Measurements from ENCODE around the gene AKR1B15. TPM values are rescaled to one million over a fixed set of nuclear protein-coding genes. Genes with fewer than 3 reads are reported as not detected.
"Not testable (repeated sequence)": the region's sequence is repeated elsewhere in the genome, so short reads cannot be mapped to it uniquely, and the experiment has no call there.

The AKR1B15 gene
- total RNA-seq, 2 donors from 2014 or later = not detected

GRCh38 chr7:134545918-134546317, 3.0 kb upstream of the AKR1B15 start:
- ATAC-seq = no peak
- Mint-ChIP-seq H3K36me3 (no peaks in the 10 kb centered on the region), H3K27ac (peak overlapping the region in 1 of 2 donors; percentile 19), H3K9me3 (no peaks in the 10 kb centered on the region)
- no peak for DNase-seq (ENCODE audit: low spot score in 2 of 2)

- ATAC-seq (no peak), DNase-seq (ENCODE audit: low spot score in 2 of 2) (no peak)
- Mint-ChIP-seq H3K36me3 (no peaks in the 10 kb centered on the region), H3K9me3 (no peaks in the 10 kb centered on the region), H3K27ac (peak overlapping the region in 1 of 2 donors; percentile 19)
Measured at GRCh38 chr7:134546955-134547354, 2.0 kb upstream of the AKR1B15 start.

GRCh38 chr7:134547397-134548054, 1.4 kb upstream of the AKR1B15 start:
- DNase-seq (ENCODE audit: low spot score in 2 of 2) = peak; percentile 58 to 70
- peak; percentile 74 to 81 for ATAC-seq
- H3K36me3 Mint-ChIP-seq = no peaks in the 10 kb centered on the region
- H3K9me3 Mint-ChIP-seq = no peaks in the 10 kb centered on the region
- no peak overlapping the region for H3K27ac Mint-ChIP-seq

GRCh38 chr7:134549366-134549765, 456 bp downstream of the AKR1B15 start:
- Mint-ChIP-seq H3K27ac (no peak overlapping the region), H3K36me3 (no peaks in the 10 kb centered on the region), H3K9me3 (no peaks in the 10 kb centered on the region)
- ATAC-seq = no peak
- DNase-seq (ENCODE audit: low spot score in 2 of 2) = no peak

GRCh38 chr7:134552105-134552504, 3.2 kb downstream of the AKR1B15 start:
- DNase-seq (ENCODE audit: low spot score in 2 of 2) (no peak), ATAC-seq (no peak)
- H3K36me3 Mint-ChIP-seq = no peaks in the 10 kb centered on the region
- no peaks in the 10 kb centered on the region for H3K9me3 Mint-ChIP-seq
- no peak overlapping the region for H3K27ac Mint-ChIP-seq

GRCh38 chr7:134553976-134554375, 5.1 kb downstream of the AKR1B15 start:
- ATAC-seq (no peak), DNase-seq (ENCODE audit: low spot score in 2 of 2) (no peak)

GRCh38 chr7:134554417-134554966, 5.6 kb downstream of the AKR1B15 start:
- H3K27ac Mint-ChIP-seq = no peak overlapping the region
- DNase-seq (ENCODE audit: low spot score in 2 of 2) (no peak), ATAC-seq (no peak)
- no peaks in the 10 kb centered on the region for H3K9me3 Mint-ChIP-seq
- H3K36me3 Mint-ChIP-seq = no peaks in the 10 kb centered on the region

More at GRCh38 chr7:134553976-134554375, 5.1 kb downstream of the AKR1B15 start:
- no peaks in the 10 kb centered on the region for H3K9me3 Mint-ChIP-seq
- no peak overlapping the region for H3K27ac Mint-ChIP-seq
- no peaks in the 10 kb centered on the region for H3K36me3 Mint-ChIP-seq

GRCh38 chr7:134557391-134557790, 8.5 kb downstream of the AKR1B15 start:
- Mint-ChIP-seq H3K27ac (no peak overlapping the region), H3K9me3 (peaks cover 3 to 4% of the 10 kb centered on the region in 2 donors), H3K36me3 (peaks cover 0 to 6% of the 10 kb centered on the region in 2 donors)
- ATAC-seq = no peak
- DNase-seq (ENCODE audit: low spot score in 2 of 2) = no peak

GRCh38 chr7:134558370-134558769, 9.5 kb downstream of the AKR1B15 start:
- no peak overlapping the region for H3K27ac Mint-ChIP-seq
- peaks cover 7 to 14% of the 10 kb centered on the region in 2 donors for H3K36me3 Mint-ChIP-seq
- H3K9me3 Mint-ChIP-seq = peaks cover 10 to 11% of the 10 kb centered on the region in 2 donors
- ATAC-seq = no peak
- DNase-seq (ENCODE audit: low spot score in 2 of 2) = no peak

- ATAC-seq = peak in 1 of 2 donors; percentile 7
- Mint-ChIP-seq H3K27ac (peak overlapping the region in 1 of 2 donors; percentile 59), H3K9me3 (peaks cover 10 to 17% of the 10 kb centered on the region in 2 donors), H3K36me3 (peaks cover 7 to 23% of the 10 kb centered on the region in 2 donors)
- not testable (repeated sequence) for DNase-seq (ENCODE audit: low spot score in 2 of 2)
Measured at GRCh38 chr7:134561616-134562015, 12.7 kb downstream of the AKR1B15 start.

- peak; percentile 22 to 34 for ATAC-seq
- no peak for DNase-seq (ENCODE audit: low spot score in 2 of 2)
- Mint-ChIP-seq H3K9me3 (peaks cover 10 to 17% of the 10 kb centered on the region in 2 donors), H3K27ac (peak overlapping the region; percentile 4 to 59), H3K36me3 (peaks cover 7 to 23% of the 10 kb centered on the region in 2 donors)
Measured at GRCh38 chr7:134562136-134562535, 13.2 kb downstream of the AKR1B15 start.

- Mint-ChIP-seq H3K9me3 (peaks cover 10 to 17% of the 10 kb centered on the region in 2 donors), H3K36me3 (peaks cover 7 to 23% of the 10 kb centered on the region in 2 donors)
- H3K27ac Mint-ChIP-seq; ATAC-seq; DNase-seq (ENCODE audit: low spot score in 2 of 2): not testable (repeated sequence)
Measured at GRCh38 chr7:134563398-134563749, 14.5 kb downstream of the AKR1B15 start.

- Mint-ChIP-seq H3K36me3 (peaks cover 12 to 23% of the 10 kb centered on the region in 2 donors), H3K9me3 (peaks cover 15 to 17% of the 10 kb centered on the region in 2 donors), H3K27ac (no peak overlapping the region)
- ATAC-seq (no peak), DNase-seq (ENCODE audit: low spot score in 2 of 2) (no peak)
Measured at GRCh38 chr7:134565643-134566136, 16.8 kb downstream of the AKR1B15 start.

- no peak overlapping the region for H3K27ac Mint-ChIP-seq
- no peak for ATAC-seq
- no peak for DNase-seq (ENCODE audit: low spot score in 2 of 2)
- H3K9me3 Mint-ChIP-seq = peaks cover 12 to 13% of the 10 kb centered on the region in 2 donors
- peaks cover 12 to 17% of the 10 kb centered on the region in 2 donors for H3K36me3 Mint-ChIP-seq
Measured at GRCh38 chr7:134567368-134567767, 18.5 kb downstream of the AKR1B15 start.

GRCh38 chr7:134569962-134570361, 21.1 kb downstream of the AKR1B15 start:
- not testable (repeated sequence) for H3K36me3 Mint-ChIP-seq; H3K27ac Mint-ChIP-seq; DNase-seq (ENCODE audit: low spot score in 2 of 2); ATAC-seq; H3K9me3 Mint-ChIP-seq

- DNase-seq (ENCODE audit: low spot score in 2 of 2) = no peak
- ATAC-seq = no peak
- H3K27ac Mint-ChIP-seq = no peak overlapping the region
- H3K36me3 Mint-ChIP-seq = peaks cover 0 to 5% of the 10 kb centered on the region in 2 donors
- H3K9me3 Mint-ChIP-seq = peaks cover 0 to 5% of the 10 kb centered on the region in 2 donors
Measured at GRCh38 chr7:134571101-134571500, 22.2 kb downstream of the AKR1B15 start.

- Mint-ChIP-seq H3K27ac (no peak overlapping the region), H3K36me3 (peaks cover 0 to 5% of the 10 kb centered on the region in 2 donors), H3K9me3 (peaks cover 0 to 5% of the 10 kb centered on the region in 2 donors)
- DNase-seq (ENCODE audit: low spot score in 2 of 2) (no peak), ATAC-seq (no peak)
Measured at GRCh38 chr7:134571746-134572461, 23.0 kb downstream of the AKR1B15 start.
